SK-N-SH treated with all-trans-retinoic acid at 6 μM for 48 hours (cell line): ENCODE measurements around the gene CFI.

Source experiments
- ARNTL ChIP-seq: fragments of 450-650 bp; formaldehyde crosslinking; IDR thresholded peaks from 2 replicates; pipeline ENCODE4 v1.5.0; 2020; ENCODE audit warnings: low read depth, mild to moderate bottlenecking, moderate library complexity, borderline replicate concordance
- ISL1 ChIP-seq: fragments of 250-450 bp; sonication (Bioruptor Pico); IDR thresholded peaks from 2 replicates; pipeline ENCODE4 v2.1.2; 2022; ENCODE audit warnings: mild to moderate bottlenecking, moderate library complexity
- POU6F1 ChIP-seq: fragments of 250-450 bp; sonication (Bioruptor Pico); IDR thresholded peaks from 2 replicates; pipeline ENCODE4 v1.8.0; 2021; ENCODE audit warnings: low read depth, mild to moderate bottlenecking, moderate library complexity, borderline replicate concordance
- RARB ChIP-seq: fragments of 250-450 bp; sonication (Bioruptor Pico); IDR thresholded peaks from 2 replicates; pipeline ENCODE4 v1.8.0; 2021; ENCODE audit warnings: mild to moderate bottlenecking, moderate library complexity
- TCF4 ChIP-seq: fragments of 250-450 bp; sonication (Bioruptor Pico); IDR thresholded peaks from 2 replicates; pipeline ENCODE4 v1.8.0; 2021; ENCODE audit warnings: mild to moderate bottlenecking, moderate library complexity, borderline replicate concordance
- TSHZ2 ChIP-seq: fragments of 250-450 bp; sonication (Bioruptor Pico); IDR thresholded peaks from 2 replicates; pipeline ENCODE4 v1.5.0; 2020; ENCODE audit warnings: mild to moderate bottlenecking, moderate library complexity
- ZC3H10 ChIP-seq: fragments of 250-450 bp; sonication (Bioruptor Pico); IDR thresholded peaks from 2 replicates; pipeline ENCODE4 v1.5.1; 2021; ENCODE audit warnings: mild to moderate bottlenecking, moderate library complexity
- ZFP30 ChIP-seq: fragments of 450-650 bp; formaldehyde crosslinking; IDR thresholded peaks from 2 replicates; pipeline ENCODE4 v1.5.0; 2022; ENCODE audit warnings: mild to moderate bottlenecking, moderate library complexity
- ZNF565 ChIP-seq: fragments of 450-650 bp; formaldehyde crosslinking; conservative IDR thresholded peaks from 2 replicates; pipeline ENCODE4 v1.5.0; 2020; ENCODE audit warnings: low read depth, mild to moderate bottlenecking, moderate library complexity

GRCh38 chr4:109723110-109723509 is 78.7 kb downstream of the CFI start:
- TF ChIP-seq ZC3H10 (CRISPR knock-in tag) (no peak), RARB (no peak), ISL1 (CRISPR knock-in tag) (no peak), ZFP30 (CRISPR knock-in tag) (no peak), TSHZ2 (no peak), ARNTL (CRISPR knock-in tag) (no peak), TCF4 (CRISPR knock-in tag) (no peak), ZNF565 (CRISPR knock-in tag) (no peak), POU6F1 (CRISPR knock-in tag) (no peak)
